GM12878 (cell line): ENCODE results near the gene ADCY5. TPM values are rescaled to one million over a fixed set of nuclear protein-coding genes. Genes with fewer than 3 reads are reported as not detected.

Experiments used
- ATAC-seq: fragments of 200-7000 bp; cut with Tn5 transposase; 3 replicates; pipeline ENCODE4 v1.9.1; 2020; ENCODE audit warnings: mild to moderate bottlenecking, moderate library complexity
- BruUV-seq: library from RNA; stranded (reverse); fragments of 400-500 nt; replicated peaks from 2 replicates; lab custom pipeline; 2021; lab: Mats Ljungman, UMichigan
- CTCF ChIA-PET: fragments of 300-600 bp; sonication (Branson Sonifier 250); formaldehyde crosslinking; extraction: SDS; loops from one replicate; lab custom pipeline; 2021; ENCODE audit warnings: inconsistent platforms; lab: Yijun Ruan, JAX
- POLR2A ChIA-PET: fragments of 350-600 bp; formaldehyde crosslinking; extraction: SDS; loops from one replicate; lab custom pipeline; 2021; ENCODE audit warnings: inconsistent platforms; lab: Charles Lee
- RAD21 ChIA-PET: fragments of 300-600 bp; sonication (Branson Sonifier 250); formaldehyde crosslinking; loops from one replicate; lab custom pipeline; 2023; ENCODE audit warnings: antibody characterized with exemption; ENCODE audit not compliant: unreplicated experiment; lab: Charles Lee
- SMC1A ChIA-PET: fragments of 300-600 bp; sonication (Branson Sonifier 250); formaldehyde crosslinking; loops from one replicate; lab custom pipeline; 2023; ENCODE audit not compliant: unreplicated experiment, uncharacterized antibody; lab: Charles Lee
- DNase-seq: peaks from one replicate; pipeline ENCODE4 v3.0.0-alpha.2; 2011; ENCODE audit warnings: low read depth, low spot score
- FAIRE-seq: peaks from 3 replicates; lab custom pipeline; 2011; peaks lifted over from hg19 to GRCh38; lab: Jason Lieb, UNC
- H2AFZ ChIP-seq: 2 replicates; pipeline ENCODE4 v1.6.0; 2011; ENCODE audit warnings: low read depth, low read length, control low read depth; ENCODE audit not compliant: control insufficient read depth
- H3K27ac ChIP-seq: 2 replicates; pipeline ENCODE4 v1.5.1; 2011; ENCODE audit warnings: control low read depth; ENCODE audit not compliant: control insufficient read depth, insufficient read depth
- H3K27me3 ChIP-seq, 2 experiments: replicated peaks in 1 of 2; 2 replicates each; pipeline versions ENCODE4 v1.6.0 to v1.6.1; 2011; ENCODE audit warnings: low read length in 1 of 2; ENCODE audit not compliant: control insufficient read depth in 2 of 2, insufficient read depth in 2 of 2
- H3K36me3 ChIP-seq, 2 experiments: 2 replicates each; pipeline ENCODE4 v1.5.1; 2011; ENCODE audit warnings: low read length in 1 of 2; ENCODE audit not compliant: control insufficient read depth in 2 of 2, insufficient read depth in 2 of 2
- H3K4me1 ChIP-seq: 2 replicates; pipeline ENCODE4 v1.6.1; 2011; ENCODE audit warnings: mild to moderate bottlenecking, low read length, moderate library complexity, mixed read lengths; ENCODE audit not compliant: control insufficient read depth, insufficient read depth
- H3K4me2 ChIP-seq: 2 replicates; pipeline ENCODE4 v1.6.0; 2011; ENCODE audit warnings: control low read depth; ENCODE audit not compliant: control insufficient read depth, insufficient read depth
- H3K4me3 ChIP-seq: fragments of 200-600 bp; sonication (generic); 2 replicates; pipeline ENCODE4 v1.5.1; 2016
- H3K79me2 ChIP-seq: 2 replicates; pipeline ENCODE4 v1.6.0; 2011; ENCODE audit warnings: low read length; ENCODE audit not compliant: control insufficient read depth, insufficient read depth
- H3K9ac ChIP-seq: 2 replicates; pipeline ENCODE4 v1.8.0; 2011; ENCODE audit warnings: low read length, control low read depth, mixed read lengths; ENCODE audit not compliant: control insufficient read depth, insufficient read depth
- H3K9me3 ChIP-seq: replicated peaks from 3 replicates; pipeline ENCODE4 v1.5.1; 2011; ENCODE audit warnings: mild to moderate bottlenecking, low read length; ENCODE audit not compliant: control insufficient read depth, insufficient read depth
- H4K20me1 ChIP-seq: 2 replicates; pipeline ENCODE4 v1.6.0; 2011; ENCODE audit not compliant: control insufficient read depth, insufficient read depth
- CHD1 ChIP-seq: IDR thresholded peaks from 2 replicates; pipeline ENCODE4 v1.6.1; 2012; ENCODE audit warnings: low read depth, low read length, improper control_type of control experiment
- HDAC6 ChIP-seq: fragments of 200-600 bp; sonication (generic); IDR thresholded peaks from one replicate; pipeline ENCODE4 v1.8.0; 2017; ENCODE audit warnings: antibody characterized with exemption; ENCODE audit not compliant: unreplicated experiment
- LARP7 ChIP-seq: fragments of 450-650 bp; IDR thresholded peaks from 2 replicates; pipeline ENCODE4 v1.6.1; 2017; ENCODE audit warnings: mild to moderate bottlenecking
- MXI1 ChIP-seq: fragments of 150-350 bp; IDR thresholded peaks from 2 replicates; pipeline ENCODE4 v1.6.1; 2011; ENCODE audit warnings: low read depth, mild to moderate bottlenecking, inconsistent platforms, low read length, improper control_type of control experiment
- POLR2AphosphoS5 ChIP-seq: IDR thresholded peaks from 2 replicates; pipeline ENCODE4 v1.6.1; 2011; ENCODE audit warnings: mild to moderate bottlenecking, low read length, inconsistent platforms
- SMAD1 ChIP-seq: fragments of 450-650 bp; IDR thresholded peaks from 2 replicates; pipeline ENCODE4 v1.6.1; 2018; ENCODE audit warnings: mild to moderate bottlenecking, low read depth; ENCODE audit not compliant: partially characterized antibody
- ZNF592 ChIP-seq: fragments of 450-650 bp; IDR thresholded peaks from 2 replicates; pipeline ENCODE4 v1.6.1; 2017; ENCODE audit warnings: mild to moderate bottlenecking, moderate library complexity
- WGBS: methylation state at CpG from one replicate; pipeline ENCODE4 v1.1.6; 2016; ENCODE audit warnings: low lambda C conversion rate; ENCODE audit not compliant: insufficient replicate concordance, insufficient coverage; ENCODE audit errors: missing lambda C conversion rate; 5-methylcytosine and 5-hydroxymethylcytosine counted together
- in situ Hi-C: fragments of 300-500 bp; cut with MboI; formaldehyde crosslinking; loops from 9 replicates; pipeline ENCODE4 v1.14.3; 2018; ENCODE audit warnings: mixed read lengths
- intact Hi-C: fragments of 100-400 bp; cut with micrococcal nuclease; formaldehyde crosslinking; loops from one replicate; pipeline ENCODE4 v1.14.2; 2022; ENCODE audit not compliant: unreplicated experiment
- polyA plus RNA-seq, 11 experiments: library from polyadenylated mRNA; depleted of rRNA in 4 of 11; unstranded in 6 of 11; stranded (reverse) in 5 of 11; fragments of >200 nt; fragmentation: Nextera tagmentation in 4 of 11; fragmentation: Illumina TruSeq in 1 of 11; extraction: Ambion mirVana in 4 of 11; extraction: Trizol in 1 of 11; gene quantifications; 1 replicate in 1 of 11; 2 replicates in 10 of 11; pipeline versions ENCODE4 v1.2.1 to v1.2.3, GENCODE V29; 2011 to 2016; ENCODE audit warnings: inconsistent platforms in 2 of 11, missing spikeins in 2 of 11, low read depth in 1 of 11
- total RNA-seq, 4 experiments: library from RNA; depleted of rRNA in 3 of 4; stranded (reverse); fragments of >200 nt in 3 of 4; fragmentation: Illumina TruSeq in 1 of 4; extraction: Trizol in 1 of 4; gene quantifications; 2 replicates each; pipeline versions ENCODE4 v1.2.1 to v1.2.3, GENCODE V29; 2013 to 2021
- TF ChIP-seq, protein P1 (sequence below): fragments of 150-350 bp; IDR thresholded peaks from 2 replicates; pipeline ENCODE4 v1.6.1; 2014; ENCODE audit warnings: mild to moderate bottlenecking, low read depth, low read length
- TF ChIP-seq, protein P2 (sequence below): IDR thresholded peaks from 2 replicates; pipeline ENCODE4 v1.6.1; 2012; ENCODE audit warnings: mild to moderate bottlenecking, low read depth, low read length
- TF ChIP-seq, protein P3 (sequence below): fragments of 450-650 bp; formaldehyde crosslinking; IDR thresholded peaks from 2 replicates; pipeline ENCODE4 v1.4.0; 2020; ENCODE audit warnings: mild to moderate bottlenecking, moderate library complexity

Gene ADCY5
- total and polyA plus RNA-seq, 10 of the 15 experiments (the other 5 are each of a cell fraction or from before 2014, with no cell fraction given), result under 0.01 to 0.24 (median 0.02) TPM; not detected in 4

- H3K9ac ChIP-seq, result no peak overlapping the region
- H3K4me1 ChIP-seq, result no peaks in the 10 kb centered on the region
- RAD21 ChIA-PET, result no interaction called here
- no TSS peak for BruUV-seq
- no peak overlapping the region for H3K4me3 ChIP-seq
- no peaks in the 10 kb centered on the region for H4K20me1 ChIP-seq
- no peak for DNase-seq
- no peak overlapping the region for H3K4me2 ChIP-seq
- no peaks in the 10 kb centered on the region; a peak in 3 of 4 replicates for H3K27me3 ChIP-seq
- ATAC-seq, result no peak
- CTCF ChIA-PET, result interaction anchor here (1.7 kb wide), 1 partner anchor 83 kb away, joined by 3 read pairs; no protein-coding TSS in a partner anchor
- no peaks in the 10 kb centered on the region for H3K9me3 ChIP-seq
- in situ Hi-C loops (no loop called here), intact Hi-C loops (no loop called here)
- no peaks in the 10 kb centered on the region for H3K79me2 ChIP-seq
- no peak for FAIRE-seq
- no peaks in the 10 kb centered on the region; a peak in 1 of 4 replicates for H3K36me3 ChIP-seq
- no peak overlapping the region for H3K27ac ChIP-seq
- POLR2A ChIA-PET, result no interaction called here
- SMC1A ChIA-PET, result no interaction called here
- H2AFZ ChIP-seq, result no peak overlapping the region
- WGBS, result 0% methylated on average over 4 of the region's 5 CpGs
- TF ChIP-seq LARP7 (no peak), ZNF592 (no peak), MXI1 (no peak), HDAC6 (no peak), POLR2AphosphoS5 (no peak), SMAD1 (no peak), CHD1 (no peak)
- TF ChIP-seq, protein P1, sequence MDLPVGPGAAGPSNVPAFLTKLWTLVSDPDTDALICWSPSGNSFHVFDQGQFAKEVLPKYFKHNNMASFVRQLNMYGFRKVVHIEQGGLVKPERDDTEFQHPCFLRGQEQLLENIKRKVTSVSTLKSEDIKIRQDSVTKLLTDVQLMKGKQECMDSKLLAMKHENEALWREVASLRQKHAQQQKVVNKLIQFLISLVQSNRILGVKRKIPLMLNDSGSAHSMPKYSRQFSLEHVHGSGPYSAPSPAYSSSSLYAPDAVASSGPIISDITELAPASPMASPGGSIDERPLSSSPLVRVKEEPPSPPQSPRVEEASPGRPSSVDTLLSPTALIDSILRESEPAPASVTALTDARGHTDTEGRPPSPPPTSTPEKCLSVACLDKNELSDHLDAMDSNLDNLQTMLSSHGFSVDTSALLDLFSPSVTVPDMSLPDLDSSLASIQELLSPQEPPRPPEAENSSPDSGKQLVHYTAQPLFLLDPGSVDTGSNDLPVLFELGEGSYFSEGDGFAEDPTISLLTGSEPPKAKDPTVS, result no peak
- TF ChIP-seq, protein P2, sequence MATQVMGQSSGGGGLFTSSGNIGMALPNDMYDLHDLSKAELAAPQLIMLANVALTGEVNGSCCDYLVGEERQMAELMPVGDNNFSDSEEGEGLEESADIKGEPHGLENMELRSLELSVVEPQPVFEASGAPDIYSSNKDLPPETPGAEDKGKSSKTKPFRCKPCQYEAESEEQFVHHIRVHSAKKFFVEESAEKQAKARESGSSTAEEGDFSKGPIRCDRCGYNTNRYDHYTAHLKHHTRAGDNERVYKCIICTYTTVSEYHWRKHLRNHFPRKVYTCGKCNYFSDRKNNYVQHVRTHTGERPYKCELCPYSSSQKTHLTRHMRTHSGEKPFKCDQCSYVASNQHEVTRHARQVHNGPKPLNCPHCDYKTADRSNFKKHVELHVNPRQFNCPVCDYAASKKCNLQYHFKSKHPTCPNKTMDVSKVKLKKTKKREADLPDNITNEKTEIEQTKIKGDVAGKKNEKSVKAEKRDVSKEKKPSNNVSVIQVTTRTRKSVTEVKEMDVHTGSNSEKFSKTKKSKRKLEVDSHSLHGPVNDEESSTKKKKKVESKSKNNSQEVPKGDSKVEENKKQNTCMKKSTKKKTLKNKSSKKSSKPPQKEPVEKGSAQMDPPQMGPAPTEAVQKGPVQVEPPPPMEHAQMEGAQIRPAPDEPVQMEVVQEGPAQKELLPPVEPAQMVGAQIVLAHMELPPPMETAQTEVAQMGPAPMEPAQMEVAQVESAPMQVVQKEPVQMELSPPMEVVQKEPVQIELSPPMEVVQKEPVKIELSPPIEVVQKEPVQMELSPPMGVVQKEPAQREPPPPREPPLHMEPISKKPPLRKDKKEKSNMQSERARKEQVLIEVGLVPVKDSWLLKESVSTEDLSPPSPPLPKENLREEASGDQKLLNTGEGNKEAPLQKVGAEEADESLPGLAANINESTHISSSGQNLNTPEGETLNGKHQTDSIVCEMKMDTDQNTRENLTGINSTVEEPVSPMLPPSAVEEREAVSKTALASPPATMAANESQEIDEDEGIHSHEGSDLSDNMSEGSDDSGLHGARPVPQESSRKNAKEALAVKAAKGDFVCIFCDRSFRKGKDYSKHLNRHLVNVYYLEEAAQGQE, result no peak
- TF ChIP-seq, protein P3, sequence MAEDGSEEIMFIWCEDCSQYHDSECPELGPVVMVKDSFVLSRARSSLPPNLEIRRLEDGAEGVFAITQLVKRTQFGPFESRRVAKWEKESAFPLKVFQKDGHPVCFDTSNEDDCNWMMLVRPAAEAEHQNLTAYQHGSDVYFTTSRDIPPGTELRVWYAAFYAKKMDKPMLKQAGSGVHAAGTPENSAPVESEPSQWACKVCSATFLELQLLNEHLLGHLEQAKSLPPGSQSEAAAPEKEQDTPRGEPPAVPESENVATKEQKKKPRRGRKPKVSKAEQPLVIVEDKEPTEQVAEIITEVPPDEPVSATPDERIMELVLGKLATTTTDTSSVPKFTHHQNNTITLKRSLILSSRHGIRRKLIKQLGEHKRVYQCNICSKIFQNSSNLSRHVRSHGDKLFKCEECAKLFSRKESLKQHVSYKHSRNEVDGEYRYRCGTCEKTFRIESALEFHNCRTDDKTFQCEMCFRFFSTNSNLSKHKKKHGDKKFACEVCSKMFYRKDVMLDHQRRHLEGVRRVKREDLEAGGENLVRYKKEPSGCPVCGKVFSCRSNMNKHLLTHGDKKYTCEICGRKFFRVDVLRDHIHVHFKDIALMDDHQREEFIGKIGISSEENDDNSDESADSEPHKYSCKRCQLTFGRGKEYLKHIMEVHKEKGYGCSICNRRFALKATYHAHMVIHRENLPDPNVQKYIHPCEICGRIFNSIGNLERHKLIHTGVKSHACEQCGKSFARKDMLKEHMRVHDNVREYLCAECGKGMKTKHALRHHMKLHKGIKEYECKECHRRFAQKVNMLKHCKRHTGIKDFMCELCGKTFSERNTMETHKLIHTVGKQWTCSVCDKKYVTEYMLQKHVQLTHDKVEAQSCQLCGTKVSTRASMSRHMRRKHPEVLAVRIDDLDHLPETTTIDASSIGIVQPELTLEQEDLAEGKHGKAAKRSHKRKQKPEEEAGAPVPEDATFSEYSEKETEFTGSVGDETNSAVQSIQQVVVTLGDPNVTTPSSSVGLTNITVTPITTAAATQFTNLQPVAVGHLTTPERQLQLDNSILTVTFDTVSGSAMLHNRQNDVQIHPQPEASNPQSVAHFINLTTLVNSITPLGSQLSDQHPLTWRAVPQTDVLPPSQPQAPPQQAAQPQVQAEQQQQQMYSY (CRISPR knock-in tag), result no peak
These were observed 39.3 kb downstream of the ADCY5 start for GRCh38 chr3:123409443-123410148.
